ENCODE data around the gene KIAA1755.

KIAA1755 gene

DNA sequence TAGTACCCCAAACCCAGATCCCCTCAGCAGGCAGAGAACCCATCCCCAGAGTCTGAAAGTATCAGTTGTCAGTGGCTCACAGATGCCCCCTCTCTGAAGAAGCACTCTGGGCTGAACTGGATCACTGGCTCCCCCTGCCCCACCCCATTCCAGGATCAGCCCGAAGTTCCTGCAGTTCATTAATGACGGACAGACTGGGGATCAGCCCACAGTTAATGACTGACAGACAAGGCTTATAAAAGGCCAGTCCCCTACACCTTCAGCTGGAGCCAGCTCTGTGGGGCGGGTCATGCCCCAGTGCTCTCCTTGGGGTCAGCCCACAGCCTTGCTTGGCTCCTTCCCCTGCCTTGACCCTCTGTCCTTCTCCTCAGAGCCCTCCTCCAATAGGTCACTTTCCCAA lies 21.7 kb downstream of the KIAA1755 start:
- DNase-seq, result no peak

GRCh38 chr20:38237381-38237780 lies 23.2 kb downstream of the KIAA1755 start:
- DNase-seq, result no peak

DNA sequence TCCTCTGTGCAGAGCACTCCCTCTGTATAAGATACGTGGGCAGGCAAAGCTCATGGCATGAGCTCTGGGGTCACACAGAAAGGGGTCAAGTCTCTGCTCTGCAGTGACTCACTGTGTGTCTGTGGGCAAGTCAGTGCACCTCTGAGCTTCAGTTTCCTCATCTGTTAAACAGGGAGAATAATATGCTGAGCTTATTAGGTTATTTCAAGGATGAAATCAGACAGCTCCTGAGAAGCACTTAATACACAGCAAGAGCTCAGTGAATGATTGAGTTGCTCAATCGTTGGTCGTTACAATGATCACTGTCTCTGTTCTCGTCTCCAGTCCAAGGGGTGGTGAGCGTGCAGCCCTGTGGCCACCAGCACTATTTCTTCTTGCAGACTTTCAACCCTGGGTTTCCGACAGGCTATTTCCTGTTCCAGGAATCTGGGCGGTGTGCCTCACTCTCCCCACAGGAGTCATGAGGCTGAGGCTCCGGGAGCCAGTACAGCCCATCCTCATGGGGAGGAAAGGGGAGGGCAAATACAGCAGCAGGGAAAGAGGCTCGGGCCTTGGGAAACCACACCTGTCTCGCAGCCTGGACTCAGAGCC lies 28.9 kb downstream of the KIAA1755 start:
- DNase-seq, result no peak

- no peak for DNase-seq
Measured at GRCh38 chr20:38230957-38231526, 29.5 kb downstream of the KIAA1755 start.

GRCh38 chr20:38230253-38230551 lies 30.3 kb downstream of the KIAA1755 start:
- no peak for DNase-seq

DNA sequence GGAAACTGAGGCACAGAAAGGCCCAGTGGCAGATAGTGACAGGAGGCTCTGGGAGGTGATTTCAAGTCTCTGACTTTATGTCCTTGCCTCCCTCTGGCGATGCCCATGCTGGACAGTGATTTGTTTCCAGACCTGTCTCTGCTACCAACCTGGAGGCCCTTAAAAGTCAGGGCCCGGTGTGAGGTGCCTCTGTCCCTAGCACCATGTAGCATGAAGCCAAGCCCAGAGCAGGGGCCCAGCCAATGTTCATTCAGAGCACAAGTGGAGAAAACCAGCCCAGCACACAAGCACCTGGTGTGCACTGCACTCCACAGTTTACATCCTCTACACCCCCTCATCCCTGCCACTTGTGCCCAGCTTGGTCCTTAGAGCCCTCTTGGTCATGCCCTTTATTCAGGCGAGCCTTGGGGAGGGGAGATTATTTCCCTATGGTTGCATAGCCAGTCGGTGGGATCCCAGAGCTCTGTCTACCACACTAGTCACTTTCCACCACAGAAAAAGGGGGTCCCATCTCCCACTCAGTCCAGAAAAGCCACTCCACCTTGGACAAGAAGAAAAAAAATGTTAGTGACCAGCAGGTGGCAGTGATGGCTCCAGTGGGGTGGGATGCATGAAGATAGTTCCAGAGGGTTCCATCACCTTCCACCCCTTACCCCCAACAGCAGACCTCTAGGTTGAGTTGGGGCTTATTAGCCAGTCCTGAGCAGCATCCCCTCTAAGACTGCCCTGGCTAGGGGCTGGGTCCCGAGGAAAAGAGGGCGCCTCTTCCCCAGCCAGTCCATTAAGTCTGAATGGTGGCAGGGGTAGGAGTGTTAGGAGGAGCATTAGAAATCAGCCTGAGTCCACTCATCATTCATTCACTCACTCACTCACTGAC lies 30.9 kb downstream of the KIAA1755 start:
- DNase-seq, result peak; percentile 57

DNA sequence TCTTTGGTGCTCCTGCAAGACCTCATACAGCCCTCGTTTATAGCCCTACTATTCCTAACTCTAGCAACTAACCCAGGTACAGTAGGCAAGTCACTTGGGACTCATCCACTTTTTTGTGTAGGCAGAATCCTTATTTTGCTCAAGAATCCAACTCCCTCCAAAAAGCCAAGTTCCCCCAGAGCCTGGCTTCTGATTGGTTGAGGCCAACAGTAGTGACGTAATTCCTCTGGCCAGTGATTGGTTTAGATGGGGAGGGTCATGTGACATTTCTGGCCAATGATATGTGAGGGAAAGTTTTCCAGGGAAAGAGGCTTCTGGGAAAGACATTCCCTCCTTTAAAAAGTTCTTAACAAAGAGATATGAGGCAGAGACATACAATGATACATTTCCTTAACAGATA lies 32.1 kb downstream of the KIAA1755 start:
- no peak for DNase-seq

DNA sequence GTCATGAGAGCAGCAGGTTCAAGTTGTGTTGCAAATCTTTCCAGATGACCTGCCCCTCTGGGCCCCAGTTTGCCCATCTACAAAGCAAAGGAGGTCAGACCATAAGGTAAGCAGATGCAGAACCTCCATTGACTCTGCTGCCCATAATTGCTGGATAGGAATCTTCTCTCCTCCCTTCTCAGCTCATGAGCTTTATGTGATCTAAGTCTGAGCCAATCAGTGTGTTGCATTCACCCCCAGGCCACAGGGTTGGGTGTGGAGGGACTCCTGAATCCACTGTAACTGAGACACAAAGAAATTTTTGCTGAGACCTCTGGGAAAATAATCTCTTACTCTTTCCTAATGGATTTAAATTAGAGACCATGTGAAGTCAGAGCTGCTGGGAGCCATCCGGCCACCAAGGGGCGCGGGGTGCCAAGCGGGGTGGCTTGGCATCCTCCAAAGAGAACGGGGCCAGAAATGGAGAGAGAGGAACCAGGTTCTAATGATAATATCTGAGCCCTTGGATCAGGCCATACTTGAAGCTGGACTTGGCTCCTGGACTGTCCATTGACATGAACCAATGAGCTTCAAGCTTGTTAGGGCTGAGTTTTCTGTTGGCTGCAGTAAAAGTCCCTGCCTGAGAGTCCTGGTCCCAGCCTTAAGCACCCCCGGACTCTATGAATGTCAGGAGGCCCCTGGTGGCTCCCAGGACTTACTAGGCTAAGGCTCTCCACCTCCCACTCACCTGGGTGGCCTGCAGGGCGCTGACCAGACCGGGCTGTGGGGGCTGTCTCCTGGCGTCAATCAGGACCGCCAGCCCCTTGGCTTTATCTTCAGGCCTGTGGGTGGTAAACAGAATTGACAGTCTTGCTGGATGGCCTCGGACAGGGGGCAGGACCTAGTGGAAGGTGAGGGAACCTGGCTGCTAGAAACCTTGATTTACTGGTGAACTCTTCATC lies 32.8 kb downstream of the KIAA1755 start:
- DNase-seq, result no peak

DNA sequence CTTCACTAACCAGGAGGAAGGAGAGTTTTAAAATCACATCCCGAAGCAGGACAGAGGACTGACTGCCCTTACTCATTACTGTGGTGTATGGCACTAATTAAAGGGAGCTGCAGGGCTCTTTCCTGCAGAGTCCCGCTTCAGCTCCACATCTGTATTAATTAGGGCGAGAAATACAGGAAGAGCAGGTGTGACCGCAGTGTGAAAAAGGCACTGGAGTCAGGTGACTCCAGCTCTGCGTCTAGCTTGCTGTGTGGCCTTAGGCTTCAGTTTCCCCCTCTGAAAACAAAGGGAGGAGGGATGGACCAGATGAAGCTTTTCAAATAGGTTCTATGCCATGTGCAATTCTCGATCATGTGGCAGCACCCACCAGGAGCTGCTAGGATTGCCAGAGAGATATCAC lies 34.0 kb downstream of the KIAA1755 start:
- DNase-seq, result no peak

GRCh38 chr20:38225900-38226263 lies 34.7 kb downstream of the KIAA1755 start:
- DNase-seq, result no peak

- DNase-seq, result no peak
Measured at GRCh38 chr20:38225240-38225899, 35.2 kb downstream of the KIAA1755 start.

DNA sequence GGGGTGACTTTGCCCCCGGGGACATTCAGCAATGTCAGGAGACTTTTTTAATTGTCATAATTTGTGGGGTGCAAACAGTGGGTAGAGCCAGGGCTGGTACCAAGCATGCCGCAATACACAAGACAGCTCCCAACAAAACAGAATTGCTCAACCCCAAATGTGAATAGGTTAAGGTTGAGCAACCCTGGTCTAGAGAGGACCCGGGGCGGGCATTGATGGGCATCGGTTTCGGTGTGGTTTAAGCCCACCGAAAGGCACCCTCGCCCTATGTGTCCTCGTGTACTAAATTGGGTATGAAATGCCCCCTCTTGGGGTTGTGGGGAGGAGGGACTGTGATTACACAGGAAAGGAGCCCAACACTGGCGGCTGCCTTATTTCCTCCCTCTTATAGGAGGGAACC lies 36.0 kb downstream of the KIAA1755 start:
- DNase-seq, result no peak

DNA sequence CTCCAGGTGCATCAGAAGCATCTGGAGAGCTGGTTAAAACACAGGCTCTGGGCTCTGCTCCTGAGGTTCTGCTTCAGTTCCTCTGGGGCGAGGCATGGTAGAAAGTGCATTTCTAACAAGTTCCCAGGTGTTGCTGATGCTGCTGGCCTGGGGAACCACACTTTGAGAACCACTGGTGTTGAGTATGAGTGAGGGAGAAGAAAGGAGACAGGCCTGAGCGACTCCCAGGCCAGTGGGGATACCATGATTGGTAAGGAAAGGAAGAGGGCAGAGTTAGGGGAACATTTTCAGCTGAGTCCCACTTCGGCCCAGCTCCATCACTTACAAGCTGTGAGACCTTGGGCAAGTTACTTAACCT lies 36.8 kb downstream of the KIAA1755 start:
- DNase-seq, result no peak

DNA sequence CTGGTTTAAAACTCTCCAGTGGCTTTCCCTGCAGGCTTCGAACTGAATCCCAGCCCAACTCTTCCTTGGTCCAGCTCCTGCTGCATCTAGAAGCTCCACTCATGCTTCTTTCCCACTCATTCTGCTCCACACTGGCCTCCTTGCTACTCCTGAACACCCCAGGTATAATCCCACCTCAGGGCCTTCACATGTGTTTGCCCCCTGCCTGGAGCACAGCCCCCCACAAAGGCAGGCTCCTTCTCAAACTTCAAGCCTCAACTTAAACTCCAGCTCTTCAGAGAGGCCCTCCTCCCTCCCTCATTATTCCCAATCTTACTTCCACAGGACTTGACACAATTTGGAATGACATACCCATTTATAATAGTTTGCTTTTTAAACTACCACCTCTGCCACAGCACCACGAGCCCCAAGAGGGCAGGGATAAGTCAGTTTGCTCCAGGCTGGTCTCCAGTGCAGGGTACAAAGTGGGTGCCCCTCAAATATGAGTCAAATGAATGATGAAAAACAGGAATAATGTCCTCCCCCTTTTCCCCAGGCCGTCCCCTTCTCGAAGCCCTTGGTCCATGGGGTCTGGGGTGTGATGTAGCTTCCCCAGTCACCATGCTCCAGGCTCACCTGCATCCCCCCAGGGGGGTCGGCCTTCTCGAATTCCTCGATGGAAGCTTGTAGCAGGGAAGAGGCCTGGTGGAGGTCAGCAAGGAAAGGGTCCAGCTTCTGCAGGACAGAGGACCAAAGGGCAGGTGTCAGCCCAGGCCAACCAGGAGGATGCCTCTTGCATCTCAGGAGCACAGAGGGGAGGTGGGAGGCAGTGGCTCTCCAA lies 37.4 kb downstream of the KIAA1755 start:
- no peak for DNase-seq

- peak; percentile 82 for DNase-seq
Measured at GRCh38 chr20:38222231-38222922, 38.2 kb downstream of the KIAA1755 start.

DNA sequence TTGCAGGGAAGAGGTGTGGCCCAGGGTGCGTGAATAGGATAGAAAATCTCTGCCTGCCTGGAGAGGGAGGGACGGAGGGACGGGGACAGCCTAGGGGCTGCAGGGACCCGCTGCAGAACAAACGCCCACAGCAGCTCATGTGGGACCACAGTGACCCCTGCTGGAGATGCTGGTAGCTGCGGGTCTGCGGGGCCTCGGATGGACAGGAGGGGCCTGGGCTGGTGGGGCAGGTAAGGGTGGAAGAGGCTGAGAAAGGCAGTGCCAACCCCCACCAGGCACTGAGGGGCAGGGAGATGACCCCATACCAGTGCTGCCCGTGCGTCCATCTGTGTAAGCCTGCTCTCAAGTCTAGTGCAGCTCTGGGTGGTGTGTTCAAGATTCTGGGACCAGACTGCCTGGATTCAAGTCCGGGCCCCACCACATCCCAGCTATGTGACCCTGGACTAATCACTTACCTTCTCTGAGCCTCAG lies 39.4 kb downstream of the KIAA1755 start:
- peak; percentile 78 for DNase-seq

- DNase-seq, result no peak
Measured at GRCh38 chr20:38220587-38221118, 39.9 kb downstream of the KIAA1755 start.

- DNase-seq, result no peak
Measured at GRCh38 chr20:38219006-38219950, 41.3 kb downstream of the KIAA1755 start.

- DNase-seq, result no peak
Measured at GRCh38 chr20:38218566-38218885, 42.0 kb downstream of the KIAA1755 start.
